ENCODE data around the gene TLE1.

The TLE1 gene

DNA sequence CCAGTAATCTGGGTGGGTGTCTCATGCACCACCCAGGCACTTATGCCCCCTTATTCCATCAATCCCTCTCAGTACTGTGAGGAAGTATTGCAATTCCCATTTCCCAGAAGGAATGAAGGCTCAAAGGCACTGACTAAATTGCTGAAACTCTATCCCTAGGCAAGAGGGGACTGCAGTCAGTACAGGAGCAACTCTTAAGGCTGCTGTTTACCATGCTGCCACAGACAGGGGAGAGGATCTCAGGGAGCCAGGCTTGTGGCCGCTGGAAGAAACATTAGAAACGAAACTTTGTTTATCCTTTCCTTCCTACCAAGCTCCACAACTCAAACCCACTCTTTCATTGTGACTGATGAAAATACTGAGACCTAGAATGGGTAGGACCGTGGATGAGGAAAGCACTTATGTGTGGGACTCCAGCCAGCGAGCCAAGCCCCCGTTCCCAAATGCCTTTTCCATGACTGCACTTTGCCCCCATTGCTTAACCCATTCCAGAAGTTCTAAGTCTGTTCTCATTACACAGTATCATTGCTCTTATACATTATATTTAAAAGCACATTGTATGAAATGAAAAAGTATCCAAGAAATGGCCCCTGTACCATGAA lies 54.3 kb downstream of the TLE1 start:
- Histone ChIP-seq H3K36me3 (replicated peaks; ENCODE audit: low read depth, low read length) (no peaks in the 10 kb centered on the region), H3K4me2 (ENCODE audit: low read length) (no peak overlapping the region), H3K9me3 (ENCODE audit: insufficient read depth, low read length) (no peaks in the 10 kb centered on the region), H3K4me1 (ENCODE audit: low read length) (peaks cover 10% of the 10 kb centered on the region), H2AFZ (ENCODE audit: low read depth, low read length) (no peak overlapping the region), H3K79me2 (ENCODE audit: low read length) (no peaks in the 10 kb centered on the region), H3K4me3 (ENCODE audit: low read length) (no peak overlapping the region), H3K9ac (ENCODE audit: low read length) (no peak overlapping the region), H4K20me1 (ENCODE audit: insufficient read depth, low read length) (no peaks in the 10 kb centered on the region), H3K27me3 (ENCODE audit: low read depth, low read length) (peaks cover 9% of the 10 kb centered on the region; the same call in 1 of the 2 replicates), H3K27ac (ENCODE audit: low read length) (no peak overlapping the region)
- TF ChIP-seq, protein P1, sequence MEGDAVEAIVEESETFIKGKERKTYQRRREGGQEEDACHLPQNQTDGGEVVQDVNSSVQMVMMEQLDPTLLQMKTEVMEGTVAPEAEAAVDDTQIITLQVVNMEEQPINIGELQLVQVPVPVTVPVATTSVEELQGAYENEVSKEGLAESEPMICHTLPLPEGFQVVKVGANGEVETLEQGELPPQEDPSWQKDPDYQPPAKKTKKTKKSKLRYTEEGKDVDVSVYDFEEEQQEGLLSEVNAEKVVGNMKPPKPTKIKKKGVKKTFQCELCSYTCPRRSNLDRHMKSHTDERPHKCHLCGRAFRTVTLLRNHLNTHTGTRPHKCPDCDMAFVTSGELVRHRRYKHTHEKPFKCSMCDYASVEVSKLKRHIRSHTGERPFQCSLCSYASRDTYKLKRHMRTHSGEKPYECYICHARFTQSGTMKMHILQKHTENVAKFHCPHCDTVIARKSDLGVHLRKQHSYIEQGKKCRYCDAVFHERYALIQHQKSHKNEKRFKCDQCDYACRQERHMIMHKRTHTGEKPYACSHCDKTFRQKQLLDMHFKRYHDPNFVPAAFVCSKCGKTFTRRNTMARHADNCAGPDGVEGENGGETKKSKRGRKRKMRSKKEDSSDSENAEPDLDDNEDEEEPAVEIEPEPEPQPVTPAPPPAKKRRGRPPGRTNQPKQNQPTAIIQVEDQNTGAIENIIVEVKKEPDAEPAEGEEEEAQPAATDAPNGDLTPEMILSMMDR (IDR thresholded peaks at IDR 0.05; ENCODE audit: low read depth, low read length) = no peak
- no peak for TF ChIP-seq EZH2phosphoT487 (IDR thresholded peaks at IDR 0.05; ENCODE audit: low read depth)

DNA sequence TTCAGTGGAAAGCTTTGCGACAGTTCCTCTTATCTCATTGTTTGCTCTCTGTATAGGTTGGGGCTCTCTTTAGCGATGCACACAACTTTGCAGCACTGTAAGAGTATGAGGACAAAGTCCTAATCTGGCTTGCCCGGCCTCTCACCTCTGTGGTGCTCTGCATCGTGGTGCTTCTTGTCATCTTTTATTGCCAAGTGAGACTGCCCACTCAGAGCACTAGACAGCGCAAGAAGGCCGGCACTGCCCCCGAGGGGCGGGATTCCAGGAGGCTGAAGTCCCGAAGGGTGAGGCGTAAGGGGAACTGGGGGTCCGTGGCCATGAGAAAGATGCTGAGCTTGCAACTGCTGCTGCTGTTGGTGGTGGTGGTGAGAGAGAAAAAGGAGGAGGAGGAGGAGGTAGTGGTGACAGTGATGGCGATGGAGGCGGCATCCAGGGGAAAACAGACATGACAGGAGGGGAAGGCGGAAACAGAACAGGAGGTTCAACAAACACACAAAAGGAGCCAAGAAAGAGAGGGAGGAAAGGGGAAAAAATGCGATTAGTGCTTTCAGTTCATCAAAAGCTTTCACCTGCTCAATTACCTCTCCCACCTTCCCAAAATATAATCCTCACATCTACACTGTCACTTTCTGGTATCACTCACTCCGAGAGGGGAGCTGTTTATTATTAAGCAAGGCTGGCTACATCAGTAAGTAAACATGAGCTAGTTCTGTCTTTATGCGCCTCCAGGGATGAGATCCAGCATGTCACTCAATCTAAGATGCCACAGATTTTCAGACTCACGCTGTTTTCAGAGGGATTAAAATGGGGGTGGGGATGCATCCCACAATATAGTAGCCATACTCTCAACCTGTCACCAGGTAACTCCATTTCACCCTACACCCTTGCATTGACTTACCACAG lies 55.1 kb downstream of the TLE1 start:
- Histone ChIP-seq H3K27me3 (ENCODE audit: low read depth, low read length) (peaks cover 9% of the 10 kb centered on the region; the same call in 1 of the 2 replicates), H3K4me2 (ENCODE audit: low read length) (no peak overlapping the region), H3K79me2 (ENCODE audit: low read length) (no peaks in the 10 kb centered on the region), H3K27ac (ENCODE audit: low read length) (no peak overlapping the region), H3K4me1 (ENCODE audit: low read length) (peaks cover 10% of the 10 kb centered on the region), H2AFZ (ENCODE audit: low read depth, low read length) (no peak overlapping the region), H3K4me3 (ENCODE audit: low read length) (no peak overlapping the region), H3K9me3 (ENCODE audit: insufficient read depth, low read length) (no peaks in the 10 kb centered on the region), H3K9ac (ENCODE audit: low read length) (no peak overlapping the region), H4K20me1 (ENCODE audit: insufficient read depth, low read length) (no peaks in the 10 kb centered on the region), H3K36me3 (replicated peaks; ENCODE audit: low read depth, low read length) (no peaks in the 10 kb centered on the region)
- TF ChIP-seq EZH2phosphoT487 (IDR thresholded peaks at IDR 0.05; ENCODE audit: low read depth) = no peak
- TF ChIP-seq, protein P1 (IDR thresholded peaks at IDR 0.05; ENCODE audit: low read depth, low read length) = no peak

DNA sequence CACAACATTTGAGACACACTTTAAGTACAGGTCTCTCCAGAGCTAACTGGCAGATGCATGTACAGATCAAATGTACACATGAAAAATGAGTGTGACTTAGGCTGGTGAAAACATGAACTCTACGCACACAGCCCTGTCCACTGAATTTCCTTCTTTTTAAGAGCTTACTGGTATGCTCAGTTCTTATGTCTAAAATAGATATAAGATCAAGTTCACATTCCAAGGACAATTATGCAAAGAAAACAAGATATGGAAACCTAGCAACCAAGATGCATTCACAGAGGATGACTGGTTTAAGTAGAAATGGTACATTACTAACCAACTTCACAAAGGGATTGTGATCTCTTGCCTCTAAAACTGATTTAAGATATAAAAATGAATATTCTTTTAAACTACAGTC lies 56.7 kb downstream of the TLE1 start:
- Histone ChIP-seq H3K4me1 (ENCODE audit: low read length) (peaks cover 10% of the 10 kb centered on the region), H3K9ac (ENCODE audit: low read length) (no peak overlapping the region), H3K4me3 (ENCODE audit: low read length) (no peak overlapping the region), H3K27me3 (ENCODE audit: low read depth, low read length) (peaks cover 9% of the 10 kb centered on the region; the same call in 1 of the 2 replicates), H4K20me1 (ENCODE audit: insufficient read depth, low read length) (no peaks in the 10 kb centered on the region), H3K36me3 (replicated peaks; ENCODE audit: low read depth, low read length) (no peaks in the 10 kb centered on the region), H3K4me2 (ENCODE audit: low read length) (no peak overlapping the region), H3K27ac (ENCODE audit: low read length) (no peak overlapping the region), H3K79me2 (ENCODE audit: low read length) (no peaks in the 10 kb centered on the region), H3K9me3 (ENCODE audit: insufficient read depth, low read length) (no peaks in the 10 kb centered on the region), H2AFZ (ENCODE audit: low read depth, low read length) (no peak overlapping the region)
- TF ChIP-seq, protein P1 (IDR thresholded peaks at IDR 0.05; ENCODE audit: low read depth, low read length) = no peak
- TF ChIP-seq EZH2phosphoT487 (IDR thresholded peaks at IDR 0.05; ENCODE audit: low read depth) = no peak

DNA sequence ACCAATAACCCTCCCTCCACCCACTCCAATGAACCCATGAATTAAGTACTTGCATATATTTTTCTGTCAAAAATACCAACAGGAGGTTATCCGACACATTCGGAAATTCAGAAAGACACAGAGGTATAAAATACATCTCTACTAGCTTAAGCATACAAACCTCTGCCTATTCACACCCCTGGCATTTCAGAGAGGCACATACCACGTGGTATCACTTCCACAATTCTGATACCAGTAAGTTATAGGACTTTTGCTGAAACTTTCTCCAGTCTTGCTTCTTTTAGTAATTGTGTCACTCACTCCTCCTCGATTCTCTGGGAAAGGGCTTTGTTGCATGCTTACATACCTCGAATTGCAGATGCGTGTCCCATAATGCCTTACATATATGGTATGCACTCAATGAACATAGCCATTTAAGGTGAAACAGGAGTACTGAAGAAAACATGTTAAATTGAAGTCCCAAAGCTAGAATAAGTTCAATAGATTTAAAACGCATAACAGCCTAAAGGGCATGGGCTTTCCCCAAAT lies 58.1 kb downstream of the TLE1 start:
- Histone ChIP-seq H3K79me2 (ENCODE audit: low read length) (no peaks in the 10 kb centered on the region), H3K4me2 (ENCODE audit: low read length) (no peak overlapping the region), H4K20me1 (ENCODE audit: insufficient read depth, low read length) (no peaks in the 10 kb centered on the region), H3K36me3 (replicated peaks; ENCODE audit: low read depth, low read length) (no peaks in the 10 kb centered on the region), H3K27me3 (ENCODE audit: low read depth, low read length) (peaks cover 9% of the 10 kb centered on the region; the same call in 1 of the 2 replicates), H3K4me3 (ENCODE audit: low read length) (no peak overlapping the region), H3K9ac (ENCODE audit: low read length) (no peak overlapping the region), H3K27ac (ENCODE audit: low read length) (no peak overlapping the region), H2AFZ (ENCODE audit: low read depth, low read length) (no peak overlapping the region), H3K4me1 (ENCODE audit: low read length) (peaks cover 10% of the 10 kb centered on the region), H3K9me3 (ENCODE audit: insufficient read depth, low read length) (no peaks in the 10 kb centered on the region)
- TF ChIP-seq, protein P1 (IDR thresholded peaks at IDR 0.05; ENCODE audit: low read depth, low read length) = no peak
- no peak for TF ChIP-seq EZH2phosphoT487 (IDR thresholded peaks at IDR 0.05; ENCODE audit: low read depth)
